Activated CD4-positive, alpha-beta T cell treated with anti-CD3 and anti-CD28 coated beads, Interleukin-2, amount 10 ng/mL, durations not matched to agents 7 days and 5 days (primary cell): ENCODE measurements around the gene IGF1R. TPM values are rescaled to one million over a fixed set of nuclear protein-coding genes. Genes with fewer than 3 reads are reported as not detected.

ENCODE experiments used
- CTCF ChIA-PET: fragments of 350-600 bp; sonication (Branson Sonifier 250); formaldehyde crosslinking; loops from one replicate; lab custom pipeline; 2021; ENCODE audit warnings: antibody characterized with exemption; lab: Charles Lee
- POLR2A ChIA-PET: fragments of 350-600 bp; sonication (Branson Sonifier 250); formaldehyde crosslinking; loops from one replicate; lab custom pipeline; 2021; ENCODE audit warnings: antibody characterized with exemption; lab: Charles Lee
- DNase-seq: peaks from one replicate; pipeline ENCODE4 v3.0.0-alpha.2; 2020
- H3K27ac Mint-ChIP-seq: one replicate; pipeline ENCODE4 v1.8.0; 2021; ENCODE audit warnings: mild to moderate bottlenecking, moderate library complexity, mixed read lengths
- H3K27me3 Mint-ChIP-seq: one replicate; pipeline ENCODE4 v1.8.0; 2021; ENCODE audit warnings: mixed read lengths
- H3K36me3 Mint-ChIP-seq: one replicate; pipeline ENCODE4 v1.8.0; 2021; ENCODE audit warnings: low read depth, mixed read lengths
- H3K4me1 Mint-ChIP-seq: one replicate; pipeline ENCODE4 v1.8.0; 2021; ENCODE audit warnings: mixed read lengths
- H3K4me3 Mint-ChIP-seq: one replicate; pipeline ENCODE4 v1.8.0; 2021; ENCODE audit warnings: mild to moderate bottlenecking, moderate library complexity, mixed read lengths
- H3K9me3 Mint-ChIP-seq: one replicate; pipeline ENCODE4 v1.8.0; 2021; ENCODE audit warnings: mixed read lengths
- total RNA-seq, 2 experiments: library from RNA; stranded (reverse); gene quantifications; one replicate each; pipeline ENCODE4 v1.2.3, GENCODE V29; 2021

The IGF1R gene
- total RNA-seq, 2 experiments from 2014 or later: 18.8 to 24.8 TPM

GRCh38 chr15:98899272-98900021 is 251.1 kb downstream of the IGF1R start:
- POLR2A ChIA-PET: no interaction called here
- CTCF ChIA-PET: no interaction called here
- H3K9me3 Mint-ChIP-seq: no peaks in the 10 kb centered on the region
- H3K4me3 Mint-ChIP-seq: no peak overlapping the region
- H3K36me3 Mint-ChIP-seq: peaks cover 8% of the 10 kb centered on the region
- H3K27ac Mint-ChIP-seq: no peak overlapping the region
- H3K4me1 Mint-ChIP-seq: peaks cover 9% of the 10 kb centered on the region
- no peak for DNase-seq
- no peaks in the 10 kb centered on the region for H3K27me3 Mint-ChIP-seq

- CTCF ChIA-PET: interaction anchor here (0.6 kb wide), 1 partner anchor 49 kb away, joined by 3 read pairs; no protein-coding TSS in a partner anchor
- no peak for DNase-seq
- Mint-ChIP-seq H3K4me1 (peaks cover 9% of the 10 kb centered on the region), H3K27ac (no peak overlapping the region), H3K27me3 (no peaks in the 10 kb centered on the region), H3K4me3 (no peak overlapping the region), H3K9me3 (no peaks in the 10 kb centered on the region), H3K36me3 (peaks cover 8% of the 10 kb centered on the region)
- POLR2A ChIA-PET: no interaction called here
These were observed 252.0 kb downstream of the IGF1R start for GRCh38 chr15:98900356-98900755.

DNA sequence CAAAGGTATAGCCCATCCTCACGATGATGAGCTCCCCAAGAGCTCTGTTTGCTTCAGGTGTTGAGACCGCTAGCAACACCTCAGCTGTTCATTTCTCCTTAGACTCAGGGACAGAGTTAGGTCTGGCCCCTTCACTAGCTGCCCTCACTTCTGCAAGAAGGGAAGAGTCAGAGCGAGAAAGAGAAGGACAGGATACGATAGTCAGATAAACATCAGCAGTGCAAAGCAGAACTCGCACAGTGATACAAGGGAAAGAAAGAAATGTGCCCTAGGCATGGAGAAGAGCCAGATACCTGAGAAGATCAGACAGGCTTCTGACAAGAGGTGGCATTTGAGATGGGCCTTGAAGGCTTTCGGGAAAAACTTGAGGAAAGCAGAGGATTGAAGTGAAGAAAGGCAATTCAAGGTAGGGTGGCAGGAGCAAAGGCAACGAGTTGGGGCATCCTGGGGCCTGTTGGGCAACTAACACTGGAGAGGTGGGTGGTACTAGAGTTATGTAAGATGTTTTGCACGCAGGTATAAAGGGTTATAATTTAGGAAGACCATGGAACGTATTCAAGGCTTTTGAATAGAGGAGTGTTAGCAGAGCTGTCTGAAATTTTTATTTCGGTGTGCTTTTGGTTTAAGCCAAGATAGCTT is 253.2 kb downstream of the IGF1R start:
- H3K27ac Mint-ChIP-seq: no peak overlapping the region
- ChIA-PET CTCF (no interaction called here), POLR2A (no interaction called here)
- H3K4me1 Mint-ChIP-seq: peaks cover 9% of the 10 kb centered on the region
- H3K27me3 Mint-ChIP-seq: no peaks in the 10 kb centered on the region
- peaks cover 8% of the 10 kb centered on the region for H3K36me3 Mint-ChIP-seq
- DNase-seq: no peak
- no peak overlapping the region for H3K4me3 Mint-ChIP-seq
- no peaks in the 10 kb centered on the region for H3K9me3 Mint-ChIP-seq

- H3K36me3 Mint-ChIP-seq: no peaks in the 10 kb centered on the region
- peaks cover 9% of the 10 kb centered on the region for H3K4me1 Mint-ChIP-seq
- no peaks in the 10 kb centered on the region for H3K9me3 Mint-ChIP-seq
- no peak overlapping the region for H3K27ac Mint-ChIP-seq
- POLR2A ChIA-PET: no interaction called here
- no peaks in the 10 kb centered on the region for H3K27me3 Mint-ChIP-seq
- no peak overlapping the region for H3K4me3 Mint-ChIP-seq
- DNase-seq: no peak
- CTCF ChIA-PET: no interaction called here
These were observed 254.6 kb downstream of the IGF1R start for GRCh38 chr15:98902931-98903330.

GRCh38 chr15:98903377-98904018 is 255.2 kb downstream of the IGF1R start:
- Mint-ChIP-seq H3K4me3 (no peak overlapping the region), H3K9me3 (no peaks in the 10 kb centered on the region), H3K27ac (no peak overlapping the region), H3K36me3 (no peaks in the 10 kb centered on the region), H3K27me3 (no peaks in the 10 kb centered on the region), H3K4me1 (peaks cover 9% of the 10 kb centered on the region)
- ChIA-PET CTCF (no interaction called here), POLR2A (no interaction called here)
- DNase-seq: no peak

DNA sequence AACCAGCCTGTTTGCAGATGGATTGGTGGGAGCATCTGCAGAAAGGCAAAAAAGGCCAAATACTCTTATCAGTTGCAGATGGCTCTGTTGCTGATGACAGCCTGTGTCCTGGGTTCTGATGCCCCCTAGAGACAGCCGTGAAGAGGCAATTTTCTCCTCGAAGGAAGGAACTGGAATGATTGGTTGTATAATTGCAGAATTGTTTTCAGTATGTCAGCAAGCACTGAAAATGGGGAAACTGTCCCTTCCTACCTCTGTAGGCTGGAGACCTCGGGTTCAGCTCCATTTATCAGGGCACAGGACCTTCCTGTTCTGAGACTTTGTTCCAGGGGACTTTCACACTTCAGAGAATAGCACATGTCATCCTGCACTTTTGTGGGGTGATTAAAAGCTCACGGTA is 256.2 kb downstream of the IGF1R start:
- peak; percentile 16 for DNase-seq
- POLR2A ChIA-PET: no interaction called here
- no peak overlapping the region for H3K4me3 Mint-ChIP-seq
- CTCF ChIA-PET: no interaction called here
- no peaks in the 10 kb centered on the region for H3K9me3 Mint-ChIP-seq
- peaks cover 2% of the 10 kb centered on the region for H3K36me3 Mint-ChIP-seq
- H3K4me1 Mint-ChIP-seq: peaks cover 9% of the 10 kb centered on the region
- H3K27me3 Mint-ChIP-seq: no peaks in the 10 kb centered on the region
- H3K27ac Mint-ChIP-seq: no peak overlapping the region

DNA sequence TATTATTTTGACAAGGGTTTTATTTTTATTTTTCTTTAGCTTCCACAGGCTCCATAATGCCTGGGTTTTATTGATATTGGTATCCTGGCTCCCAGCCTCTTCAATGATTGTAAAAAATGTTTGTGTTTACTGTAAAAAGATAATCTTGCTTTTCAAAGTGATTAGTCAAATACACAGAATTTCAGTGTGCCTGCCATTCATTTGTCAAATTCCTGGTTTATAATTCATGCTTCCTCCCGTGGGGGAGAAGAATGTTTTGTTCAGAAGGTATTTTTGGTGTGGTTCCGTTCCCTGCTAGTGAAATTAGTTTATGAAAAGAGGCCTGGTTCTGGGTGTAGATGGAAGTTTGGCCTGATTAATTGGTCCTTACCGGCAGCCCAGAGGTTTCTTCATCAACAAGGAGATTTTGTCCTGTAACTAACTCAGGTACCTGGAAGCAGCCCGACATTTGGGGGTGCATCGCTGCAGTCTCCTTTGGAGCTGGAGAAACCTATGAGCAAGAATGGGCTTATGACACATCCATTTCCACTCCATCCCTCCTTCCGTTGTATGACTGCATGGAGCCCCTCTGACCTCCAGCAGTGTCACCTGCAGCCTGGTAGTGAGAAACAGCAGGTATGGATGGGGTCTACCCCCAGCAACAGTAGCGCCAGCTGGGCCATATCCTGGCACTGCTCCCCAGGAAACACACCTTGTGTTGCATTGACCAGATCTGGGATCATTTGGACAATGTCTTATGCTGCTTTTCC is 257.8 kb downstream of the IGF1R start:
- POLR2A ChIA-PET: no interaction called here

GRCh38 chr15:98906712-98907083 is 258.4 kb downstream of the IGF1R start:
- no peaks in the 10 kb centered on the region for H3K9me3 Mint-ChIP-seq
- no peak for DNase-seq
- H3K27me3 Mint-ChIP-seq: no peaks in the 10 kb centered on the region
- ChIA-PET CTCF (no interaction called here), POLR2A (no interaction called here)
- H3K4me1 Mint-ChIP-seq: peaks cover 3% of the 10 kb centered on the region
- H3K27ac Mint-ChIP-seq: no peak overlapping the region
- H3K36me3 Mint-ChIP-seq: peaks cover 2% of the 10 kb centered on the region
- H3K4me3 Mint-ChIP-seq: no peak overlapping the region

More for the DNA sequence above, 257.8 kb downstream of the IGF1R start:
- H3K4me3 Mint-ChIP-seq: no peak overlapping the region
- no peaks in the 10 kb centered on the region for H3K9me3 Mint-ChIP-seq
- no peak overlapping the region for H3K27ac Mint-ChIP-seq
- H3K27me3 Mint-ChIP-seq: no peaks in the 10 kb centered on the region
- CTCF ChIA-PET: interaction anchor here (0.6 kb wide), 1 partner anchor 9 kb away, joined by 4 read pairs; no protein-coding TSS in a partner anchor
- peaks cover 9% of the 10 kb centered on the region for H3K4me1 Mint-ChIP-seq
- peaks cover 2% of the 10 kb centered on the region for H3K36me3 Mint-ChIP-seq
- no peak for DNase-seq

- H3K27me3 Mint-ChIP-seq: no peaks in the 10 kb centered on the region
- peaks cover 8% of the 10 kb centered on the region for H3K36me3 Mint-ChIP-seq
- H3K4me3 Mint-ChIP-seq: no peak overlapping the region
- POLR2A ChIA-PET: no interaction called here
- H3K4me1 Mint-ChIP-seq: peaks cover 1% of the 10 kb centered on the region
- CTCF ChIA-PET: no interaction called here
- no peaks in the 10 kb centered on the region for H3K9me3 Mint-ChIP-seq
- no peak overlapping the region for H3K27ac Mint-ChIP-seq
- DNase-seq: no peak
These were observed 259.7 kb downstream of the IGF1R start for GRCh38 chr15:98907927-98908471.

GRCh38 chr15:98909968-98910885 is 261.9 kb downstream of the IGF1R start:
- Mint-ChIP-seq H3K27ac (peak overlapping the region; percentile 29), H3K4me3 (no peak overlapping the region), H3K4me1 (peaks cover 10% of the 10 kb centered on the region), H3K36me3 (peaks cover 21% of the 10 kb centered on the region), H3K9me3 (no peaks in the 10 kb centered on the region), H3K27me3 (no peaks in the 10 kb centered on the region)
- CTCF ChIA-PET: interaction anchor here (1.0 kb wide), 1 partner anchor 15 kb away, joined by 3 read pairs; no protein-coding TSS in a partner anchor
- POLR2A ChIA-PET: no interaction called here
- DNase-seq: no peak

DNA sequence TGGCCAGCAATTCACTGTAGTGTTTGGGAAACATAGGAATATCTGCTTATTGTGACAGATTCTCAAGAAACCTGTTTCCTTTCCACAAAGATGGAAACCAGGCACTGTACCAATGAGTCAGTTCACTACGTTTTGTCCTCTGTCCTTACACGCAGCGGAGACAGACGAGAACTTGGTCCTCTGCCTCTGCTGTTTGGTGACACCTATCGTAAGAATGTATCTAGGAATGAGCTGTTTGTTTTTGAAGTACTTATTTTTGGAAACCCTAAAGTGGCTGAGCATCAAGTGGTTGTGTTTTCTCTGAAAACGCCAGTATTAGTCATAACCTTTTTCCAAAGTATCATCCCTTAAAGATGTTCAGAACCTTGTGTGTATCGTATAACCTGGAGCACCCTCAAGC is 266.3 kb downstream of the IGF1R start:
- Mint-ChIP-seq H3K4me1 (peaks cover 23% of the 10 kb centered on the region), H3K4me3 (no peak overlapping the region), H3K9me3 (no peaks in the 10 kb centered on the region), H3K27me3 (no peaks in the 10 kb centered on the region), H3K27ac (no peak overlapping the region), H3K36me3 (peaks cover 46% of the 10 kb centered on the region)
- ChIA-PET POLR2A (no interaction called here), CTCF (interaction anchor here (0.8 kb wide), 1 partner anchor 300 kb away, joined by 6 read pairs; no protein-coding TSS in a partner anchor)
- no peak for DNase-seq

GRCh38 chr15:98916826-98917225 is 268.5 kb downstream of the IGF1R start:
- Mint-ChIP-seq H3K4me1 (peaks cover 39% of the 10 kb centered on the region), H3K27me3 (no peaks in the 10 kb centered on the region), H3K9me3 (no peaks in the 10 kb centered on the region), H3K36me3 (peaks cover 55% of the 10 kb centered on the region), H3K27ac (no peak overlapping the region), H3K4me3 (no peak overlapping the region)
- ChIA-PET POLR2A (no interaction called here), CTCF (no interaction called here)
- no peak for DNase-seq
